OCI-LY7 (cell line): ENCODE results near the gene PPCDC. TPM values are rescaled to one million over a fixed set of nuclear protein-coding genes. Genes with fewer than 3 reads are reported as not detected.

Source experiments
- BruUV-seq: library from RNA; stranded (reverse); fragments of 400-500 nt; replicated peaks from 2 replicates; lab custom pipeline; 2021; lab: Mats Ljungman, UMichigan
- CTCF ChIA-PET: fragments of 300-600 bp; sonication (Branson Sonifier 250); formaldehyde crosslinking; loops from one replicate; lab custom pipeline; 2022; ENCODE audit warnings: antibody characterized with exemption; ENCODE audit not compliant: unreplicated experiment; lab: Charles Lee
- POLR2A ChIA-PET: fragments of 300-600 bp; sonication (Branson Sonifier 250); formaldehyde crosslinking; loops from one replicate; lab custom pipeline; 2022; ENCODE audit warnings: antibody characterized with exemption; lab: Charles Lee
- DNase-seq: peaks from one replicate; pipeline ENCODE4 v3.0.0-alpha.2; 2015; ENCODE audit warnings: low spot score
- H2AFZ ChIP-seq: fragments of 200-600 bp; sonication (generic), shearing (Covaris generic); 2 replicates; pipeline ENCODE4 v1.6.1; 2014; ENCODE audit warnings: mild to moderate bottlenecking, antibody characterized with exemption, low read length, moderate library complexity
- H3K27ac ChIP-seq: fragments of 200-600 bp; sonication (generic); 2 replicates; pipeline ENCODE4 v1.5.1; 2014; ENCODE audit warnings: mixed run types, low read depth, mild to moderate bottlenecking, moderate library complexity, low read length, inconsistent platforms; ENCODE audit not compliant: poor library complexity, severe bottlenecking
- H3K36me3 ChIP-seq: fragments of 200-600 bp; sonication (generic); 2 replicates; pipeline ENCODE4 v1.6.1; 2014; ENCODE audit warnings: mild to moderate bottlenecking, antibody characterized with exemption, low read length, moderate library complexity, mixed read lengths; ENCODE audit not compliant: insufficient read depth
- H3K4me1 ChIP-seq: fragments of 200-600 bp; sonication (generic); 2 replicates; pipeline ENCODE4 v1.5.1; 2014; ENCODE audit warnings: mild to moderate bottlenecking, low read length; ENCODE audit not compliant: insufficient read depth, poor library complexity, severe bottlenecking
- H3K4me2 ChIP-seq: fragments of 200-600 bp; sonication (generic); 2 replicates; pipeline ENCODE4 v1.6.1; 2014; ENCODE audit warnings: mild to moderate bottlenecking, low read length
- H3K4me3 ChIP-seq: fragments of 200-600 bp; sonication (generic); 2 replicates; pipeline ENCODE4 v1.5.1; 2014; ENCODE audit warnings: mild to moderate bottlenecking, low read depth, low read length; ENCODE audit not compliant: poor library complexity, severe bottlenecking
- H3K79me2 ChIP-seq: fragments of 200-600 bp; sonication (generic); 2 replicates; pipeline ENCODE4 v1.6.1; 2016; ENCODE audit warnings: low read depth, mild to moderate bottlenecking, low read length, moderate library complexity, mixed read lengths; ENCODE audit not compliant: insufficient read depth
- H3K9me2 ChIP-seq: fragments of 200-600 bp; sonication (generic); 2 replicates; pipeline ENCODE4 v1.6.1; 2016; ENCODE audit warnings: mild to moderate bottlenecking, low read length, mixed read lengths; ENCODE audit not compliant: insufficient read depth
- H3K9me3 ChIP-seq: fragments of 200-600 bp; sonication (generic); 2 replicates; pipeline ENCODE4 v1.6.1; 2014; ENCODE audit warnings: mild to moderate bottlenecking, mixed run types, low read length, mixed read lengths
- H4K20me1 ChIP-seq: fragments of 200-600 bp; sonication (generic); 2 replicates; pipeline ENCODE4 v1.6.1; 2014; ENCODE audit warnings: mild to moderate bottlenecking, antibody characterized with exemption, low read length, moderate library complexity, mixed read lengths; ENCODE audit not compliant: insufficient read depth
- EZH2phosphoT487 ChIP-seq: fragments of 200-600 bp; sonication (generic); IDR thresholded peaks from 2 replicates; pipeline ENCODE4 v1.6.1; 2018; ENCODE audit warnings: low read depth, borderline replicate concordance, mild to moderate bottlenecking, mixed run types, antibody characterized with exemption, low read length, moderate library complexity, mixed read lengths
- intact Hi-C: fragments of 100-400 bp; cut with micrococcal nuclease; formaldehyde crosslinking; loops from one replicate; pipeline ENCODE4 v1.10.0; 2022; ENCODE audit not compliant: unreplicated experiment
- total RNA-seq, 2 experiments: library from RNA; depleted of rRNA in 1 of 2; stranded (reverse); fragments of >200 nt in 1 of 2; shearing (Covaris generic) in 1 of 2; gene quantifications; 2 replicates each; pipeline ENCODE4 v1.2.3, GENCODE V29; 2014 to 2022
- TF ChIP-seq, protein P1 (sequence below): fragments of 200-600 bp; sonication (generic); conservative IDR thresholded peaks from 2 replicates; pipeline ENCODE4 v1.5.1; 2014; ENCODE audit warnings: mild to moderate bottlenecking, antibody characterized with exemption, low read length, moderate library complexity, mixed read lengths

The PPCDC gene
- total RNA-seq, 2 experiments from 2014 or later = 44.3 to 48.3 TPM

DNA sequence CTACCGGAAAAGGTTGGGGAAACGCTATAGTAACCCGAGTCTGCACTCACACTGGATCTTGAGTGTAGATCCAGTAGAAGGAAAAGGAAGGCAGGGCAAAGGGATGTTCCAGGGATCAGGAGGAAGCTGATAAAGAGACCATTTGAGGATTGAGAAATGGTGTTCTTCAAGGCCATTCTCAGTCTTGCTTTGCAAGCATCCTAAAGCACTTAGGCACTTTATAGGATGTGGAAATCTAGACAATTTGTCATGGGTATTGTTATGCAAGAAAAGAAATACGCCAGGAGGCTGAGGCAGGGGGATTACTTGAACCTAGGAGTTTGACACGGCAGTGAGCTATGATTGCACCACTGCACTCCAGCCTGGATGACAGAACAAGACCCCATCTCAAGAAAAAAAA lies 41.2 kb upstream of the PPCDC start:
- POLR2A ChIA-PET = interaction anchor here (0.6 to 1.2 kb wide), 2 partner anchors 13 to 66 kb away, joined by 3 to 6 read pairs; partner anchors contain the start of gene SCAMP5
- no TSS peak for BruUV-seq

DNA sequence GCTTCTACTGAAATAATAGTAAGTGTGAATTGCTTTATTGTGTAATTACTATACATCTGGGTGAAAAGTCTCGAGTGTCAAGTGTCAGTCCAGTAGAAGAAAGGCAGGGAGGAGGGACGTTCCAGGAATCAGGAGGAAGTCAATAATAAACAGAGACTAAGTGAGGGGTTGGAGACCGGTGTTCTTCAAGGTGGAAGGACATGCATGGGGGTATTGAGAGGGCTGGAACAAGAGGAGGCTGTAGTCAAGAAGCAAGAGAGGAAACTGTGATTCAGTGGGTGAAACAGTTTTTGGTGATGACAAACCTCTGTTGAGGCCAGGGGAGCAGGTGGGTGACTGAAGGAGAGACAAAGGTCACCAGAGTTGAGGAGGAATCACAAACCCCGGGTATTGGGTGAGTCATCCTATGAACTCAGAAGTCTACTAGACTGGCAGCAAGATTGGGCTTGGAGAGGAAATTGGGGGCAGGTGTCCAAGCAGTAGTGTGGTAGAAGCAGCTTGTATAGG lies 39.6 kb upstream of the PPCDC start:
- peaks cover 4% of the 10 kb centered on the region for H3K4me1 ChIP-seq
- H2AFZ ChIP-seq = no peak overlapping the region
- no peaks in the 10 kb centered on the region for H3K36me3 ChIP-seq
- intact Hi-C loops = no loop called here
- ChIA-PET POLR2A (no interaction called here), CTCF (no interaction called here)
- H3K27ac ChIP-seq = no peak overlapping the region
- H3K9me2 ChIP-seq = no peaks in the 10 kb centered on the region
- H3K4me2 ChIP-seq = no peak overlapping the region
- no peaks in the 10 kb centered on the region for H3K9me3 ChIP-seq
- TF ChIP-seq EZH2phosphoT487 = no peak
- TF ChIP-seq, protein P1, sequence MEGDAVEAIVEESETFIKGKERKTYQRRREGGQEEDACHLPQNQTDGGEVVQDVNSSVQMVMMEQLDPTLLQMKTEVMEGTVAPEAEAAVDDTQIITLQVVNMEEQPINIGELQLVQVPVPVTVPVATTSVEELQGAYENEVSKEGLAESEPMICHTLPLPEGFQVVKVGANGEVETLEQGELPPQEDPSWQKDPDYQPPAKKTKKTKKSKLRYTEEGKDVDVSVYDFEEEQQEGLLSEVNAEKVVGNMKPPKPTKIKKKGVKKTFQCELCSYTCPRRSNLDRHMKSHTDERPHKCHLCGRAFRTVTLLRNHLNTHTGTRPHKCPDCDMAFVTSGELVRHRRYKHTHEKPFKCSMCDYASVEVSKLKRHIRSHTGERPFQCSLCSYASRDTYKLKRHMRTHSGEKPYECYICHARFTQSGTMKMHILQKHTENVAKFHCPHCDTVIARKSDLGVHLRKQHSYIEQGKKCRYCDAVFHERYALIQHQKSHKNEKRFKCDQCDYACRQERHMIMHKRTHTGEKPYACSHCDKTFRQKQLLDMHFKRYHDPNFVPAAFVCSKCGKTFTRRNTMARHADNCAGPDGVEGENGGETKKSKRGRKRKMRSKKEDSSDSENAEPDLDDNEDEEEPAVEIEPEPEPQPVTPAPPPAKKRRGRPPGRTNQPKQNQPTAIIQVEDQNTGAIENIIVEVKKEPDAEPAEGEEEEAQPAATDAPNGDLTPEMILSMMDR = no peak
- H4K20me1 ChIP-seq = no peaks in the 10 kb centered on the region
- H3K4me3 ChIP-seq = no peak overlapping the region
- no TSS peak for BruUV-seq
- no peak for DNase-seq
- H3K79me2 ChIP-seq = no peaks in the 10 kb centered on the region

More for the DNA sequence above, 41.2 kb upstream of the PPCDC start:
- no peak for DNase-seq
- H3K27ac ChIP-seq = no peak overlapping the region
- TF ChIP-seq, protein P1 = no peak
- no peak for TF ChIP-seq EZH2phosphoT487
- no peaks in the 10 kb centered on the region for H4K20me1 ChIP-seq
- intact Hi-C loops = no loop called here
- CTCF ChIA-PET = no interaction called here
- no peaks in the 10 kb centered on the region for H3K9me3 ChIP-seq
- H3K4me1 ChIP-seq = peaks cover 4% of the 10 kb centered on the region
- no peak overlapping the region for H2AFZ ChIP-seq
- no peaks in the 10 kb centered on the region for H3K36me3 ChIP-seq
- H3K4me2 ChIP-seq = no peak overlapping the region
- no peaks in the 10 kb centered on the region for H3K9me2 ChIP-seq
- no peaks in the 10 kb centered on the region for H3K79me2 ChIP-seq
- H3K4me3 ChIP-seq = no peak overlapping the region
